Trophoblast cell (in vitro differentiated cells and primary cell): ENCODE measurements around the gene SPRED2.

Experiments
- DNase-seq, 2 donors: peaks; one replicate each; pipeline ENCODE4 v3.0.0-alpha.2; 2016
- H2AFZ ChIP-seq: 2 replicates; pipeline ENCODE4 v1.6.1; 2013; ENCODE audit warnings: low read length, moderate library complexity, mild to moderate bottlenecking; ENCODE audit not compliant: insufficient read depth, poor library complexity
- H2AK5ac ChIP-seq: 2 replicates; pipeline ENCODE4 v1.6.1; 2013; ENCODE audit warnings: mild to moderate bottlenecking, low read length
- H2BK120ac ChIP-seq: 2 replicates; pipeline ENCODE4 v1.6.1; 2013; ENCODE audit warnings: low read length, mild to moderate bottlenecking, moderate library complexity; ENCODE audit not compliant: insufficient read depth, poor library complexity
- H2BK12ac ChIP-seq: 2 replicates; pipeline ENCODE4 v1.6.1; 2013; ENCODE audit warnings: mild to moderate bottlenecking, low read length, moderate library complexity
- H2BK5ac ChIP-seq: 2 replicates; pipeline ENCODE4 v1.6.1; 2013; ENCODE audit warnings: low read length, low read depth, moderate library complexity, mild to moderate bottlenecking; ENCODE audit not compliant: poor library complexity
- H3K14ac ChIP-seq: 2 replicates; pipeline ENCODE4 v1.6.1; 2013; ENCODE audit warnings: mild to moderate bottlenecking, low read length
- H3K18ac ChIP-seq: 2 replicates; pipeline ENCODE4 v1.6.1; 2013; ENCODE audit warnings: mild to moderate bottlenecking, low read length
- H3K23ac ChIP-seq: 2 replicates; pipeline ENCODE4 v1.6.1; 2013; ENCODE audit warnings: low read length
- H3K27ac ChIP-seq: 2 replicates; pipeline ENCODE4 v1.5.1; 2013; ENCODE audit warnings: low read depth, mild to moderate bottlenecking, inconsistent platforms, low read length, moderate library complexity
- H3K27me3 ChIP-seq: 2 replicates; pipeline ENCODE4 v1.6.1; 2013; ENCODE audit warnings: inconsistent platforms, mild to moderate bottlenecking, low read length, moderate library complexity; ENCODE audit not compliant: insufficient read depth
- H3K36me3 ChIP-seq, 2 experiments: 1 replicate in 1 of 2; 2 replicates in 1 of 2; pipeline ENCODE4 v1.6.1; 2013; ENCODE audit warnings: low read length in 2 of 2, mild to moderate bottlenecking in 2 of 2, moderate library complexity in 1 of 2; ENCODE audit not compliant: insufficient read depth in 2 of 2, control insufficient read depth in 1 of 2
- H3K4ac ChIP-seq: 2 replicates; pipeline ENCODE4 v1.6.1; 2013; ENCODE audit warnings: low read depth, mild to moderate bottlenecking, low read length, moderate library complexity
- H3K4me1 ChIP-seq, 2 experiments: 1 replicate in 1 of 2; 2 replicates in 1 of 2; pipeline ENCODE4 v1.6.1; 2013; ENCODE audit warnings: low read length in 2 of 2, mild to moderate bottlenecking in 2 of 2, moderate library complexity in 1 of 2; ENCODE audit not compliant: insufficient read depth in 2 of 2, control insufficient read depth in 1 of 2
- H3K4me2 ChIP-seq: 2 replicates; pipeline ENCODE4 v1.6.1; 2013; ENCODE audit warnings: inconsistent platforms, mild to moderate bottlenecking, low read length, moderate library complexity
- H3K4me3 ChIP-seq: 2 replicates; pipeline ENCODE4 v1.5.1; 2013; ENCODE audit warnings: mild to moderate bottlenecking, low read depth, low read length, inconsistent platforms
- H3K79me1 ChIP-seq: one replicate; pipeline ENCODE4 v1.6.1; 2013; ENCODE audit warnings: low read length
- H3K79me2 ChIP-seq: 2 replicates; pipeline ENCODE4 v1.6.1; 2013; ENCODE audit warnings: low read length, mild to moderate bottlenecking; ENCODE audit not compliant: control insufficient read depth, insufficient read depth, poor library complexity
- H3K9ac ChIP-seq: 2 replicates; pipeline ENCODE4 v1.6.1; 2013; ENCODE audit warnings: mild to moderate bottlenecking, low read length
- H3K9me3 ChIP-seq: 2 replicates; pipeline ENCODE4 v1.6.1; 2013; ENCODE audit warnings: low read depth, mild to moderate bottlenecking, control low read depth, inconsistent platforms, low read length; ENCODE audit not compliant: insufficient read depth
- H4K12ac ChIP-seq: 2 replicates; pipeline ENCODE4 v1.6.1; 2013; ENCODE audit warnings: low read depth, mild to moderate bottlenecking, low read length, moderate library complexity
- H4K8ac ChIP-seq: 2 replicates; pipeline ENCODE4 v1.6.1; 2013; ENCODE audit warnings: low read depth, mild to moderate bottlenecking, low read length, moderate library complexity
- H4K91ac ChIP-seq: one replicate; pipeline ENCODE4 v1.6.1; 2013; ENCODE audit warnings: low read depth, mild to moderate bottlenecking, low read length, moderate library complexity
- WGBS: extraction: QIAGEN DNeasy Blood & Tissue Kit; methylation state at CpG from one replicate; pipeline ENCODE4 v1.1.7; 2013; ENCODE audit warnings: missing lambda C conversion rate; ENCODE audit not compliant: insufficient read length, insufficient coverage; ENCODE audit errors: extremely low coverage; 5-methylcytosine and 5-hydroxymethylcytosine counted together

The SPRED2 gene

DNA sequence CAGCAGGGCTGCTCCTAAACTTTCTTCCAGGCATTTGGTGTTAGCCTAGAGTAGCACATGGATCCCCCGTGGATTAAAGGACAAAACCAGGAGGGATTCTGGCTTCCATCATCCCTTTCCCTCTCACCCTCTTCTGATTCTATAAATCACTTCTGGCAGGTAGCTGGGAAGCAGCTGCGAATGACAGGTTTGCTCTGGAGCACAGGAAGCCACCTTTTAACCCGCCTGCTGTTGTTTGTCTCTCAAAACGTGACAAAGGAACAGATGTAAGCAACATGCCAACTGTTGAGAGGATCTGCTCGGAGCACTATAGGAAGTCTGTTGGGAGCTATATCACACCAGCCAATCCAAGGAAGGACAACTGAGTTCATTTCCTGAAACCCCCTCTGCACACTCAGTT, 102.9 kb downstream of the SPRED2 start:
- H2AFZ ChIP-seq = no peak overlapping the region
- DNase-seq = no peak
- no peak overlapping the region for H2BK5ac ChIP-seq
- H4K91ac ChIP-seq = no peak overlapping the region
- H3K18ac ChIP-seq = no peak overlapping the region
- no peaks in the 10 kb centered on the region for H3K79me2 ChIP-seq
- H2BK12ac ChIP-seq = no peak overlapping the region
- no peak overlapping the region for H2AK5ac ChIP-seq
- H3K4me2 ChIP-seq = peak overlapping the region; percentile 5
- H3K14ac ChIP-seq = no peak overlapping the region
- H3K27me3 ChIP-seq = no peaks in the 10 kb centered on the region
- no peak overlapping the region for H3K4ac ChIP-seq
- peaks cover 0 to 3% of the 10 kb centered on the region in 2 experiments for H3K36me3 ChIP-seq
- no peaks in the 10 kb centered on the region for H3K9me3 ChIP-seq
- H2BK120ac ChIP-seq = no peak overlapping the region
- peaks cover 2% of the 10 kb centered on the region for H3K79me1 ChIP-seq
- no peak overlapping the region for H3K9ac ChIP-seq
- H4K12ac ChIP-seq = no peak overlapping the region
- H4K8ac ChIP-seq = no peak overlapping the region
- H3K4me3 ChIP-seq = no peak overlapping the region
- no peak overlapping the region for H3K27ac ChIP-seq
- no peak overlapping the region for H3K23ac ChIP-seq
- WGBS = no CpG with 5 or more reads among the region's 5 CpGs
- H3K4me1 ChIP-seq = peaks cover 9 to 15% of the 10 kb centered on the region in 2 experiments

GRCh38 chr2:65326276-65326675, 106.1 kb downstream of the SPRED2 start:
- H4K8ac ChIP-seq = no peak overlapping the region
- H3K79me1 ChIP-seq = no peaks in the 10 kb centered on the region
- no peak overlapping the region for H3K23ac ChIP-seq
- no peak overlapping the region for H3K14ac ChIP-seq
- H3K4me2 ChIP-seq = no peak overlapping the region
- H3K9me3 ChIP-seq = no peaks in the 10 kb centered on the region
- no peak overlapping the region for H3K4ac ChIP-seq
- H3K27me3 ChIP-seq = no peaks in the 10 kb centered on the region
- DNase-seq = peak; percentile 68 to 80
- H2AFZ ChIP-seq = no peak overlapping the region
- H2BK120ac ChIP-seq = no peak overlapping the region
- H3K27ac ChIP-seq = no peak overlapping the region
- H4K91ac ChIP-seq = no peak overlapping the region
- no peak overlapping the region for H3K4me3 ChIP-seq
- H3K4me1 ChIP-seq = peaks cover 5 to 12% of the 10 kb centered on the region in 2 experiments
- WGBS = no CpG with 5 or more reads among the region's 4 CpGs
- no peak overlapping the region for H3K9ac ChIP-seq
- no peak overlapping the region for H2BK5ac ChIP-seq
- H3K36me3 ChIP-seq = no peaks in the 10 kb centered on the region
- no peak overlapping the region for H2AK5ac ChIP-seq
- no peak overlapping the region for H4K12ac ChIP-seq
- H3K79me2 ChIP-seq = no peaks in the 10 kb centered on the region
- H3K18ac ChIP-seq = no peak overlapping the region
- no peak overlapping the region for H2BK12ac ChIP-seq

DNA sequence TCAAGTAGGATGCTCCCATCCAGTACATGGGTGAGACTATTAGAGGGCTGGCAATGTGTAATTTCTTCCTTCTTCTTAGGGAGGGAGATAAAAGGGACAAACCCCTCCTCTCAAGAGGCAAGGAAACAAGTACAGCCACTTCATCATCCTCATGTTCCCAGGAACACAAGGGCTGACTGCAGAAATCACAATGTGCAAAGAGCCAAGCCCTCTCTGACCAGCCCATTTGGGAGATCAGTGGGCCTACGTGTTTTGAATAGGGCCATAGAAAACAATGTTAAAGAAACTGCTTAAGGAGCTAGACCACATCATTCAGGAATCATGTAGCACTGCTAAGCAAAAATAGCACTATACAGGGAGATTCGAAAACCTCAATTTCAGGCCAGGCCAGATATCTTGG, 107.3 kb downstream of the SPRED2 start:
- Histone ChIP-seq H3K4me1 (peaks cover 11 to 14% of the 10 kb centered on the region in 2 experiments), H4K12ac (no peak overlapping the region), H3K79me1 (peaks cover 2% of the 10 kb centered on the region), H2BK12ac (no peak overlapping the region), H3K36me3 (no peaks in the 10 kb centered on the region), H3K79me2 (no peaks in the 10 kb centered on the region), H3K4ac (no peak overlapping the region), H3K27me3 (no peaks in the 10 kb centered on the region), H2AK5ac (no peak overlapping the region), H3K4me2 (no peak overlapping the region), H3K18ac (no peak overlapping the region), H3K9ac (no peak overlapping the region), H4K8ac (no peak overlapping the region), H4K91ac (no peak overlapping the region), H3K9me3 (no peaks in the 10 kb centered on the region), H2BK120ac (no peak overlapping the region), H2BK5ac (no peak overlapping the region), H2AFZ (no peak overlapping the region), H3K14ac (no peak overlapping the region), H3K4me3 (no peak overlapping the region), H3K27ac (no peak overlapping the region), H3K23ac (no peak overlapping the region)
- WGBS = no CpG with 5 or more reads among the region's 2 CpGs
- DNase-seq = no peak

- Histone ChIP-seq H2AFZ (no peak overlapping the region), H3K36me3 (no peaks in the 10 kb centered on the region), H2BK5ac (no peak overlapping the region), H2AK5ac (no peak overlapping the region), H2BK120ac (no peak overlapping the region), H3K4ac (no peak overlapping the region), H3K79me1 (peaks cover 13% of the 10 kb centered on the region), H2BK12ac (no peak overlapping the region), H3K23ac (no peak overlapping the region), H3K4me2 (no peak overlapping the region), H4K12ac (no peak overlapping the region), H3K9me3 (no peaks in the 10 kb centered on the region), H4K8ac (no peak overlapping the region), H3K4me1 (peaks cover 19% of the 10 kb centered on the region in 2 experiments), H3K18ac (no peak overlapping the region), H3K79me2 (no peaks in the 10 kb centered on the region), H3K27ac (no peak overlapping the region), H4K91ac (no peak overlapping the region), H3K27me3 (no peaks in the 10 kb centered on the region), H3K4me3 (no peak overlapping the region), H3K9ac (no peak overlapping the region), H3K14ac (no peak overlapping the region)
- no CpG with 5 or more reads among the region's 2 CpGs for WGBS
- no peak for DNase-seq
These were observed 111.5 kb downstream of the SPRED2 start for GRCh38 chr2:65320946-65321345.
